Measurements from ENCODE around the gene LIMS1.

- no peak for TF ChIP-seq NR2C2 (CRISPR knock-in tag; IDR thresholded peaks at IDR 0.05; ENCODE audit: borderline replicate concordance)
- no peak for TF ChIP-seq POLR2A (IDR thresholded peaks at IDR 0.05; ENCODE audit: insufficient read depth in 1 of 2, low read depth in 2 of 2, low read length in 2 of 2)
- no peak for TF ChIP-seq DR1 (CRISPR knock-in tag; IDR thresholded peaks at IDR 0.05)
- TF ChIP-seq CTCF (CRISPR knock-in tag; IDR thresholded peaks at IDR 0.05) = no peak
- TF ChIP-seq SPEN (CRISPR knock-in tag; IDR thresholded peaks at IDR 0.05; ENCODE audit: low read depth) = no peak
- TF ChIP-seq POLR2AphosphoS5 (IDR thresholded peaks at IDR 0.05; ENCODE audit: low read depth, low read length) = no peak
Observed at GRCh38 chr2:108562274-108562673, 28.0 kb downstream of the LIMS1 start.
